ENCODE results near the gene ESRRB.

Gene ESRRB

GRCh38 chr14:76376878-76377734 is 1.2 kb downstream of the ESRRB start:
- TF ChIP-seq TCF4 (CRISPR knock-in tag; IDR thresholded peaks at IDR 0.05; ENCODE audit: borderline replicate concordance) (no peak), ZNF565 (CRISPR knock-in tag; conservative IDR thresholded peaks at IDR 0.05; ENCODE audit: low read depth) (no peak), GLIS3 (CRISPR knock-in tag; IDR thresholded peaks at IDR 0.05) (no peak), ARNTL (CRISPR knock-in tag; IDR thresholded peaks at IDR 0.05; ENCODE audit: borderline replicate concordance, low read depth) (no peak), RARB (CRISPR knock-in tag; IDR thresholded peaks at IDR 0.05) (no peak), SNAI2 (CRISPR knock-in tag; IDR thresholded peaks at IDR 0.05) (no peak), PPARA (CRISPR knock-in tag; IDR thresholded peaks at IDR 0.05; ENCODE audit: borderline replicate concordance) (no peak), CREB5 (CRISPR knock-in tag; IDR thresholded peaks at IDR 0.05; ENCODE audit: low read depth) (no peak), ZC3H10 (CRISPR knock-in tag; IDR thresholded peaks at IDR 0.05) (no peak), ZFP30 (CRISPR knock-in tag; IDR thresholded peaks at IDR 0.05) (no peak), TOX (CRISPR knock-in tag; IDR thresholded peaks at IDR 0.05; ENCODE audit: borderline replicate concordance) (no peak), ESRRG (CRISPR knock-in tag; IDR thresholded peaks at IDR 0.05) (no peak), TSHZ2 (CRISPR knock-in tag; IDR thresholded peaks at IDR 0.05) (no peak), ISL1 (CRISPR knock-in tag; IDR thresholded peaks at IDR 0.05) (no peak), ZNF70 (CRISPR knock-in tag; IDR thresholded peaks at IDR 0.05) (no peak), OSR1 (CRISPR knock-in tag; IDR thresholded peaks at IDR 0.05) (no peak), POU6F1 (CRISPR knock-in tag; IDR thresholded peaks at IDR 0.05; ENCODE audit: borderline replicate concordance, low read depth) (no peak)
- no peak for ATAC-seq

GRCh38 chr14:76377735-76378074 is 1.8 kb downstream of the ESRRB start:
- no peak for TF ChIP-seq ZFP30 (CRISPR knock-in tag; IDR thresholded peaks at IDR 0.05)
- TF ChIP-seq CREB5 (CRISPR knock-in tag; IDR thresholded peaks at IDR 0.05; ENCODE audit: low read depth) = no peak
- no peak for TF ChIP-seq POU6F1 (CRISPR knock-in tag; IDR thresholded peaks at IDR 0.05; ENCODE audit: borderline replicate concordance, low read depth)
- no peak for TF ChIP-seq ZNF70 (CRISPR knock-in tag; IDR thresholded peaks at IDR 0.05)
- TF ChIP-seq ZC3H10 (CRISPR knock-in tag; IDR thresholded peaks at IDR 0.05) = no peak
- no peak for TF ChIP-seq PPARA (CRISPR knock-in tag; IDR thresholded peaks at IDR 0.05; ENCODE audit: borderline replicate concordance)
- TF ChIP-seq TOX (CRISPR knock-in tag; IDR thresholded peaks at IDR 0.05; ENCODE audit: borderline replicate concordance) = no peak
- no peak for TF ChIP-seq OSR1 (CRISPR knock-in tag; IDR thresholded peaks at IDR 0.05)
- no peak for TF ChIP-seq TCF4 (CRISPR knock-in tag; IDR thresholded peaks at IDR 0.05; ENCODE audit: borderline replicate concordance)
- no peak for TF ChIP-seq ZNF8 (CRISPR knock-in tag; IDR thresholded peaks at IDR 0.05)
- no peak for TF ChIP-seq GLIS3 (CRISPR knock-in tag; IDR thresholded peaks at IDR 0.05)
- no peak for TF ChIP-seq ARNTL (CRISPR knock-in tag; IDR thresholded peaks at IDR 0.05; ENCODE audit: borderline replicate concordance, low read depth)
- no peak for TF ChIP-seq CSDC2 (CRISPR knock-in tag; IDR thresholded peaks at IDR 0.05)
- TF ChIP-seq RARB (CRISPR knock-in tag; IDR thresholded peaks at IDR 0.05) = no peak
- TF ChIP-seq SNAI2 (CRISPR knock-in tag; IDR thresholded peaks at IDR 0.05) = no peak
- no peak for TF ChIP-seq ESRRG (CRISPR knock-in tag; IDR thresholded peaks at IDR 0.05)
- TF ChIP-seq PATZ1 (CRISPR knock-in tag; IDR thresholded peaks at IDR 0.05; ENCODE audit: borderline replicate concordance) = no peak
- no peak for TF ChIP-seq TSHZ2 (CRISPR knock-in tag; IDR thresholded peaks at IDR 0.05)

More at GRCh38 chr14:76377735-76378074, 1.8 kb downstream of the ESRRB start:
- ATAC-seq = no peak
